ENCODE measurements around the gene CEP97.

The CEP97 gene

GRCh38 chr3:101779822-101780381 lies 55.5 kb downstream of the CEP97 start:
- no peak for TF ChIP-seq CREB5 (CRISPR knock-in tag; IDR thresholded peaks at IDR 0.05; ENCODE audit: low read depth)
- TF ChIP-seq ISL1 (CRISPR knock-in tag; IDR thresholded peaks at IDR 0.05), result no peak
- no peak for TF ChIP-seq ZNF565 (CRISPR knock-in tag; conservative IDR thresholded peaks at IDR 0.05; ENCODE audit: low read depth)
- TF ChIP-seq, protein P1, sequence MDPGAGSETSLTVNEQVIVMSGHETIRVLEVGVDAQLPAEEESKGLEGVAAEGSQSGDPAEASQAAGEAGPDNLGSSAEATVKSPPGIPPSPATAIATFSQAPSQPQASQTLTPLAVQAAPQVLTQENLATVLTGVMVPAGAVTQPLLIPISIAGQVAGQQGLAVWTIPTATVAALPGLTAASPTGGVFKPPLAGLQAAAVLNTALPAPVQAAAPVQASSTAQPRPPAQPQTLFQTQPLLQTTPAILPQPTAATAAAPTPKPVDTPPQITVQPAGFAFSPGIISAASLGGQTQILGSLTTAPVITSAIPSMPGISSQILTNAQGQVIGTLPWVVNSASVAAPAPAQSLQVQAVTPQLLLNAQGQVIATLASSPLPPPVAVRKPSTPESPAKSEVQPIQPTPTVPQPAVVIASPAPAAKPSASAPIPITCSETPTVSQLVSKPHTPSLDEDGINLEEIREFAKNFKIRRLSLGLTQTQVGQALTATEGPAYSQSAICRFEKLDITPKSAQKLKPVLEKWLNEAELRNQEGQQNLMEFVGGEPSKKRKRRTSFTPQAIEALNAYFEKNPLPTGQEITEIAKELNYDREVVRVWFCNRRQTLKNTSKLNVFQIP (CRISPR knock-in tag; IDR thresholded peaks at IDR 0.05; ENCODE audit: borderline replicate concordance, low read depth), result no peak
- no peak for TF ChIP-seq ZFP3 (CRISPR knock-in tag; IDR thresholded peaks at IDR 0.05)
- no peak for TF ChIP-seq ZNF8 (CRISPR knock-in tag; IDR thresholded peaks at IDR 0.05)
- ATAC-seq, result peak; percentile 4

DNA sequence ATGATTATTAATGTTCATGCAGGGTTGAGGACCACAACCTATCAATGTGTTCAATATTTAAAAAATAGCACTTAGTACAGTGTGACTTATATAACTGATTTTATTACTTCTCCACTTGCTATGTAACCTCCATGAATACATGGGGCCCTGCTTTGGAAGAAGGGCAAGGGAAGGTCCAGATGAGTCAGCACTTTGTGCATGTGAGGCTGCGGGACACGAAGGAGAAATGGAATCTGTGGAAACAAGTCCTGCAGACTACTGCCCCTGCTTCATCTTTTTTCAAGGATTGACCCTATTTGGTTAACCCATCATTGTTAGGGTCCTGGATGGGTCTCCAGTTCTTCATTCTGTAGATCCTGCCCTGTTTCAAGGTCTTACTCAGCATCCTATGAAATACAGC lies 56.2 kb downstream of the CEP97 start:
- peak; percentile 50 for ATAC-seq
- TF ChIP-seq ARNTL (CRISPR knock-in tag; IDR thresholded peaks at IDR 0.05; ENCODE audit: borderline replicate concordance, low read depth), result no peak

DNA sequence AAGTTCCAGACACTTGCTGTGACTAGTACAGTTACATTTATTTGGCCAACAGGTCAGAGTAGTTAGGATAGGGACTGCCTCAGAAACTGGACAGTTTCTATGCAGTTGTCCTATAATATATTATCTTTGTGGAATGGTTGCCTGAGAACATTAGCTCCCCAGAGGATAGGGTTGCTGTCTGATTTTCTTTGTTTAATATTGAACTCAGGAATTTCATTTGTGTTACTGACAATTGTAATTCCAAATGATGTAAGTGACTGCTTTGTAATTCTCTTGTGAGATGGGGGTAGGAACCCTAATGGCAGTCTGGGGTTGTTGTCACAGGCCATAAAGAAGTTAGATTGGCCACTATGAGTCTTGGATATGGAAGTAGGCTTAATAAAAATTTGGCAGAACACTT lies 56.8 kb downstream of the CEP97 start:
- ATAC-seq, result no peak
- TF ChIP-seq ZC3H10 (CRISPR knock-in tag; IDR thresholded peaks at IDR 0.05), result no peak
- TF ChIP-seq ZNF70 (CRISPR knock-in tag; IDR thresholded peaks at IDR 0.05), result no peak
- no peak for TF ChIP-seq ESRRG (CRISPR knock-in tag; IDR thresholded peaks at IDR 0.05)
- TF ChIP-seq, protein P1 (CRISPR knock-in tag; IDR thresholded peaks at IDR 0.05; ENCODE audit: borderline replicate concordance, low read depth), result no peak
- no peak for TF ChIP-seq TCF4 (CRISPR knock-in tag; IDR thresholded peaks at IDR 0.05; ENCODE audit: borderline replicate concordance)
- TF ChIP-seq PATZ1 (CRISPR knock-in tag; IDR thresholded peaks at IDR 0.05; ENCODE audit: borderline replicate concordance), result no peak
- no peak for TF ChIP-seq ZFP30 (CRISPR knock-in tag; IDR thresholded peaks at IDR 0.05)
- TF ChIP-seq BACH2 (CRISPR knock-in tag; IDR thresholded peaks at IDR 0.05; ENCODE audit: borderline replicate concordance), result no peak

GRCh38 chr3:101784855-101785613 lies 60.6 kb downstream of the CEP97 start:
- no peak for ATAC-seq
- TF ChIP-seq, protein P1 (CRISPR knock-in tag; IDR thresholded peaks at IDR 0.05; ENCODE audit: borderline replicate concordance, low read depth), result no peak
- TF ChIP-seq ZNF70 (CRISPR knock-in tag; IDR thresholded peaks at IDR 0.05) (no peak), ESRRG (CRISPR knock-in tag; IDR thresholded peaks at IDR 0.05) (no peak), SNAI2 (CRISPR knock-in tag; IDR thresholded peaks at IDR 0.05) (no peak), ZFP3 (CRISPR knock-in tag; IDR thresholded peaks at IDR 0.05) (no peak), TOX (CRISPR knock-in tag; IDR thresholded peaks at IDR 0.05; ENCODE audit: borderline replicate concordance) (no peak), PPARA (CRISPR knock-in tag; IDR thresholded peaks at IDR 0.05; ENCODE audit: borderline replicate concordance) (no peak), CREB5 (CRISPR knock-in tag; IDR thresholded peaks at IDR 0.05; ENCODE audit: low read depth) (no peak), ZNF8 (CRISPR knock-in tag; IDR thresholded peaks at IDR 0.05) (no peak), ZNF565 (CRISPR knock-in tag; conservative IDR thresholded peaks at IDR 0.05; ENCODE audit: low read depth) (no peak), ISL1 (CRISPR knock-in tag; IDR thresholded peaks at IDR 0.05) (no peak), RARB (CRISPR knock-in tag; IDR thresholded peaks at IDR 0.05) (no peak), ZFP30 (CRISPR knock-in tag; IDR thresholded peaks at IDR 0.05) (no peak), CSDC2 (CRISPR knock-in tag; IDR thresholded peaks at IDR 0.05) (no peak), OSR1 (CRISPR knock-in tag; IDR thresholded peaks at IDR 0.05) (no peak), TCF4 (CRISPR knock-in tag; IDR thresholded peaks at IDR 0.05; ENCODE audit: borderline replicate concordance) (no peak), ZC3H10 (CRISPR knock-in tag; IDR thresholded peaks at IDR 0.05) (no peak)
- TF ChIP-seq, protein P2, sequence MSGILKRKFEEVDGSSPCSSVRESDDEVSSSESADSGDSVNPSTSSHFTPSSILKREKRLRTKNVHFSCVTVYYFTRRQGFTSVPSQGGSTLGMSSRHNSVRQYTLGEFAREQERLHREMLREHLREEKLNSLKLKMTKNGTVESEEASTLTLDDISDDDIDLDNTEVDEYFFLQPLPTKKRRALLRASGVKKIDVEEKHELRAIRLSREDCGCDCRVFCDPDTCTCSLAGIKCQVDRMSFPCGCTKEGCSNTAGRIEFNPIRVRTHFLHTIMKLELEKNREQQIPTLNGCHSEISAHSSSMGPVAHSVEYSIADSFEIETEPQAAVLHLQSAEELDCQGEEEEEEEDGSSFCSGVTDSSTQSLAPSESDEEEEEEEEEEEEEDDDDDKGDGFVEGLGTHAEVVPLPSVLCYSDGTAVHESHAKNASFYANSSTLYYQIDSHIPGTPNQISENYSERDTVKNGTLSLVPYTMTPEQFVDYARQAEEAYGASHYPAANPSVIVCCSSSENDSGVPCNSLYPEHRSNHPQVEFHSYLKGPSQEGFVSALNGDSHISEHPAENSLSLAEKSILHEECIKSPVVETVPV (CRISPR knock-in tag; IDR thresholded peaks at IDR 0.05), result no peak
